Astrocyte (in vitro differentiated cells and primary cell): ENCODE results near the gene TRIM41. TPM values are rescaled to one million over a fixed set of nuclear protein-coding genes. Genes with fewer than 3 reads are reported as not detected.

Experiments
- DNase-seq: peaks from one replicate; pipeline ENCODE4 v3.0.0-alpha.2; 2010; ENCODE audit warnings: low read depth
- FAIRE-seq: peaks from 2 replicates; lab custom pipeline; 2011; peaks lifted over from hg19 to GRCh38; lab: Jason Lieb, UNC
- H2AFZ ChIP-seq: 2 replicates; pipeline ENCODE4 v1.6.0; 2012; ENCODE audit warnings: low read depth, low read length, inconsistent platforms
- H3K27ac ChIP-seq: 2 replicates; pipeline ENCODE4 v1.5.1; 2011; ENCODE audit warnings: low read depth, low read length, inconsistent platforms
- H3K27me3 ChIP-seq: 2 replicates; pipeline ENCODE4 v1.6.0; 2011; ENCODE audit warnings: low read length, inconsistent platforms; ENCODE audit not compliant: insufficient read depth
- H3K36me3 ChIP-seq: 2 replicates; pipeline ENCODE4 v1.5.1; 2011; ENCODE audit warnings: low read length, inconsistent platforms; ENCODE audit not compliant: insufficient read depth
- H3K4me1 ChIP-seq: 2 replicates; pipeline ENCODE4 v1.5.1; 2011; ENCODE audit warnings: low read length, inconsistent platforms; ENCODE audit not compliant: insufficient read depth
- H3K4me2 ChIP-seq: 2 replicates; pipeline ENCODE4 v1.6.0; 2012; ENCODE audit warnings: low read length, inconsistent platforms
- H3K4me3 ChIP-seq: 2 replicates; pipeline ENCODE4 v1.5.1; 2011; ENCODE audit warnings: low read depth, mild to moderate bottlenecking, low read length, inconsistent platforms; ENCODE audit not compliant: insufficient read depth
- H3K79me2 ChIP-seq: 2 replicates; pipeline ENCODE4 v1.6.0; 2012; ENCODE audit warnings: mild to moderate bottlenecking, low read length, inconsistent platforms; ENCODE audit not compliant: insufficient read depth
- H3K9ac ChIP-seq: 2 replicates; pipeline ENCODE4 v1.6.0; 2012; ENCODE audit warnings: mild to moderate bottlenecking, low read length, inconsistent platforms
- H3K9me3 ChIP-seq: 2 replicates; pipeline ENCODE4 v1.5.1; 2012; ENCODE audit warnings: low read depth, mild to moderate bottlenecking, low read length, inconsistent platforms; ENCODE audit not compliant: insufficient read depth
- H4K20me1 ChIP-seq: 2 replicates; pipeline ENCODE4 v1.6.0; 2012; ENCODE audit warnings: low read length, inconsistent platforms; ENCODE audit not compliant: insufficient read depth
- H3K27ac Mint-ChIP-seq: one replicate; pipeline ENCODE4 v1.8.0; 2021; ENCODE audit warnings: mild to moderate bottlenecking, mixed read lengths; ENCODE audit not compliant: unreplicated experiment
- H3K27me3 Mint-ChIP-seq: one replicate; pipeline ENCODE4 v1.8.0; 2021; ENCODE audit warnings: low read depth, mixed read lengths; ENCODE audit not compliant: unreplicated experiment
- H3K36me3 Mint-ChIP-seq: one replicate; pipeline ENCODE4 v1.8.0; 2021; ENCODE audit warnings: low read depth, mixed read lengths; ENCODE audit not compliant: unreplicated experiment
- H3K4me1 Mint-ChIP-seq: one replicate; pipeline ENCODE4 v1.8.0; 2021; ENCODE audit warnings: low read depth, mixed read lengths; ENCODE audit not compliant: unreplicated experiment
- H3K4me3 Mint-ChIP-seq: one replicate; pipeline ENCODE4 v1.8.0; 2021; ENCODE audit warnings: mild to moderate bottlenecking, moderate library complexity, mixed read lengths; ENCODE audit not compliant: unreplicated experiment
- H3K9me3 Mint-ChIP-seq: one replicate; pipeline ENCODE4 v1.8.0; 2021; ENCODE audit warnings: mild to moderate bottlenecking, mixed read lengths; ENCODE audit not compliant: unreplicated experiment
- EZH2 ChIP-seq: IDR thresholded peaks from 2 replicates; pipeline ENCODE4 v1.6.1; 2012; ENCODE audit warnings: mild to moderate bottlenecking, low read length, inconsistent platforms; ENCODE audit not compliant: insufficient read depth
- total RNA-seq: library from RNA; stranded (reverse); gene quantifications from 2 replicates; pipeline ENCODE4 v1.2.1, GENCODE V29; 2021
- TF ChIP-seq, protein P1 (sequence below): IDR thresholded peaks from 2 replicates; pipeline ENCODE4 v1.5.1; 2011; ENCODE audit warnings: low read depth, mild to moderate bottlenecking, inconsistent platforms, low read length, moderate library complexity; ENCODE audit not compliant: insufficient read depth

Gene TRIM41
- total RNA-seq, 1 donor from 2014 or later, result 20.9 TPM

DNA sequence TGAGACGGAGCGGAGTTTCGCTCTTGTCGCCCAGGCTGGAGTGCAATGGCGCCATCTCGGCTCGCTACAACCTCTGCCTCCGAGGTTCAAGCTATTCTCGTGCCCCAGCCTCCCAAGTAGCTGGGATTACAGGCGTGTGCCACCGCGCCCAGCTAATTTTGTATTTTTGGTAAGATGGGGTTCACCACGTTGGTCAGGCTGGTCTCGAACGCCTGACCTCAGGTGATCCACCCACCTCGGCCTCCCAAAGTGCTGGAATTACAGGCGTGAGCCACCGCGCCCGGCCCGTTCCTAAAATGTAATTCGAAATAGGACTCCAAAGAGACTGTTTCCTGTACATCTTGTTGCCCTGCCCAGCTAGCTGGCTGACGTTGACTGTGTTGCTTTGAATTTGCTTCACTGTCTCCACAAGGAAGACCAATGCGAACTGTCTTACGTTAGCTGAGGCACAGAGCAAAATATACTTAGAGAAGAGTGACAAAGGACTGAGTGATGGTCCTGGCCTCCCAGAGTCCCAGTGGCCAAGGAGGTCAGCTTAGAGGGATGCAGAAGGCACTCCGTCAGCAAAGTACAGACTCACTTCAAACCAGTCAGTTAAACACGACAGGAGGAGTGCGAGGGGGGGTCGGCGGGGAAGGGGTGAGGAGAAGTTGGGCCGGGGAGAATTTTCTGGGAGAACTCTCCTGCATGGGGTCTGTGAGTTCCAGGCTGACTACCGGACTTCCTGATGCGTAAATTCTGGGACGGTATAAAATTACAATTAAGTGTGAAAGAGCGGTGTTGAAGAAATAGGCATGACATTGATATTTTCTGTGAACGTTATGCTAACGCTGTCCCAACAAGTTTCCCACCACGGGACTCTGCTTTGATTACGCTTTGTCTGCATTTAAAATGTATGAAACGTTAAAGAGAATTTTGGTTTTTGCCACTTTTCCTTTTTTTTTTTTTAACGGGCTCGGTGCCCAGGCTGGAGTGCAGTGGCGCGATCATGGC lies 6.8 kb upstream of the TRIM41 start:
- DNase-seq (no peak), FAIRE-seq (no peak)
- Histone ChIP-seq H3K4me2 (peak overlapping the region; percentile 75), H3K9ac (no peak overlapping the region), H3K4me3 (peak overlapping the region; percentile 39), H2AFZ (peak overlapping the region; percentile 44), H3K4me1 (peaks cover 10% of the 10 kb centered on the region), H3K36me3 (no peaks in the 10 kb centered on the region), H3K79me2 (no peaks in the 10 kb centered on the region), H4K20me1 (peaks cover 5% of the 10 kb centered on the region), H3K27ac (no peak overlapping the region), H3K27me3 (peaks cover 5% of the 10 kb centered on the region), H3K9me3 (no peaks in the 10 kb centered on the region)
- Mint-ChIP-seq H3K27ac (no peak overlapping the region), H3K4me3 (no peak overlapping the region), H3K36me3 (no peaks in the 10 kb centered on the region), H3K9me3 (no peaks in the 10 kb centered on the region), H3K4me1 (peaks cover 4% of the 10 kb centered on the region), H3K27me3 (peaks cover 9% of the 10 kb centered on the region)
- TF ChIP-seq, protein P1, sequence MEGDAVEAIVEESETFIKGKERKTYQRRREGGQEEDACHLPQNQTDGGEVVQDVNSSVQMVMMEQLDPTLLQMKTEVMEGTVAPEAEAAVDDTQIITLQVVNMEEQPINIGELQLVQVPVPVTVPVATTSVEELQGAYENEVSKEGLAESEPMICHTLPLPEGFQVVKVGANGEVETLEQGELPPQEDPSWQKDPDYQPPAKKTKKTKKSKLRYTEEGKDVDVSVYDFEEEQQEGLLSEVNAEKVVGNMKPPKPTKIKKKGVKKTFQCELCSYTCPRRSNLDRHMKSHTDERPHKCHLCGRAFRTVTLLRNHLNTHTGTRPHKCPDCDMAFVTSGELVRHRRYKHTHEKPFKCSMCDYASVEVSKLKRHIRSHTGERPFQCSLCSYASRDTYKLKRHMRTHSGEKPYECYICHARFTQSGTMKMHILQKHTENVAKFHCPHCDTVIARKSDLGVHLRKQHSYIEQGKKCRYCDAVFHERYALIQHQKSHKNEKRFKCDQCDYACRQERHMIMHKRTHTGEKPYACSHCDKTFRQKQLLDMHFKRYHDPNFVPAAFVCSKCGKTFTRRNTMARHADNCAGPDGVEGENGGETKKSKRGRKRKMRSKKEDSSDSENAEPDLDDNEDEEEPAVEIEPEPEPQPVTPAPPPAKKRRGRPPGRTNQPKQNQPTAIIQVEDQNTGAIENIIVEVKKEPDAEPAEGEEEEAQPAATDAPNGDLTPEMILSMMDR, result no peak
- no peak for TF ChIP-seq EZH2

DNA sequence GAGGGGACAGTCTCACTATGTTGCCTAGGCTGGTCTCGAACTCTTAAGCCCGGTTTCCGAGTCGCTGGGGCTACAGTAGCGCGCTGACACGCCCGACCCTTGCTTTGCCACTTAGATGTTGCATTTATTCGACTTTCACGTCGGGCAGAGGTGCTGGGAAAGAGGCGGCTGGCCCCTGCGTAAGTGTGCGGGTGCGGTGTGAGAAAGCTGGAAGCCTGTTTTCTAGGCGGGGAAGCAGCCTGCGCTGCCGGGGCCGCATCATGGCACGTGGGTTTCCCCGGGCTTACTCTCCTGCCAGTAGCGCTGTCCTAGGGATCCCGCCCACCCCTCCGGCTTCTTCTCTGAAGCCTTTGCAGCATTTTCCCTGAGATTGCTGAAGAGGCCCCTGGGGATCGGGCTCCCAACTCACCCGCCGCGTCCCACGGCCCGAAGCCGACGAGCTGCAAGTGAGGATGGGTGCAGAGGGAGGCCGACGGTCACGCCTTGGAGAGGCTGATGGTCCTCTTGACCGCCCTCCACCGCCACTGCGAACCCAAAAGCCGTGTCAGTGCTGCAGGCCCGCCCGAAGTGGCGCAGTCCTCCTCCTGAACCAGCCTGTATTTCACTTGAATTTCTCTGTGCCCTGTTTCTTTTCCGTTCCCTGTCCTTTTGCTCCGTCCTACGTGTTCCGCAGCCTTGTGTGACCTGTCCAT lies 5.8 kb upstream of the TRIM41 start:
- peak overlapping the region; percentile 83 for H3K4me2 ChIP-seq
- H3K9me3 ChIP-seq, result no peaks in the 10 kb centered on the region
- no peak for FAIRE-seq
- H3K4me1 ChIP-seq, result peaks cover 12% of the 10 kb centered on the region
- Mint-ChIP-seq H3K9me3 (no peaks in the 10 kb centered on the region), H3K27ac (peak overlapping the region; percentile 73), H3K4me1 (peaks cover 4% of the 10 kb centered on the region), H3K36me3 (no peaks in the 10 kb centered on the region), H3K4me3 (peak overlapping the region; percentile 85), H3K27me3 (peaks cover 7% of the 10 kb centered on the region)
- no peak overlapping the region for H3K27ac ChIP-seq
- H3K36me3 ChIP-seq, result no peaks in the 10 kb centered on the region
- no peak for TF ChIP-seq EZH2
- TF ChIP-seq, protein P1, result no peak
- peak; percentile 47 for DNase-seq
- peak overlapping the region; percentile 41 for H3K4me3 ChIP-seq
- no peak overlapping the region for H3K9ac ChIP-seq
- peak overlapping the region; percentile 86 for H2AFZ ChIP-seq
- peaks cover 3% of the 10 kb centered on the region for H3K27me3 ChIP-seq
- no peaks in the 10 kb centered on the region for H3K79me2 ChIP-seq
- peaks cover 5% of the 10 kb centered on the region for H4K20me1 ChIP-seq
